ENCODE data around the gene NCKIPSD.
A peak's percentile ranks its signal among the peaks of the same experiment; 100 is the strongest.

Gene NCKIPSD

GRCh38 chr3:48635222-48636021 lies 50.3 kb downstream of the NCKIPSD start, which contains the start of gene SLC26A6 (continued):
- TF ChIP-seq ZNF558 (tag by site-specific recombination; IDR thresholded peaks at IDR 0.05) (no peak), ZNF16 (tag by site-specific recombination; IDR thresholded peaks at IDR 0.05; ENCODE audit: low read depth) (no peak), GFI1B (tag by site-specific recombination; IDR thresholded peaks at IDR 0.05) (no peak), ZNF23 (tag by site-specific recombination; IDR thresholded peaks at IDR 0.05; ENCODE audit: borderline replicate concordance) (no peak), ZNF571 (tag by site-specific recombination; IDR thresholded peaks at IDR 0.05) (no peak), ZNF214 (tag by site-specific recombination; IDR thresholded peaks at IDR 0.05; ENCODE audit: borderline replicate concordance) (no peak), ZNF837 (tag by site-specific recombination; IDR thresholded peaks at IDR 0.05) (no peak), PRDM4 (tag by site-specific recombination; IDR thresholded peaks at IDR 0.05) (no peak), ZNF488 (tag by site-specific recombination; IDR thresholded peaks at IDR 0.05) (no peak), EGR2 (tag by site-specific recombination; IDR thresholded peaks at IDR 0.05; ENCODE audit: low read depth) (no peak), ZNF148 (tag by site-specific recombination; IDR thresholded peaks at IDR 0.05; ENCODE audit: borderline replicate concordance) (no peak), ZNF184 (tag by site-specific recombination; IDR thresholded peaks at IDR 0.05) (no peak), ZEB2 (tag by site-specific recombination; IDR thresholded peaks at IDR 0.05) (peak; percentile 76), ZNF529 (tag by site-specific recombination; IDR thresholded peaks at IDR 0.05; ENCODE audit: insufficient replicate concordance) (no peak), ZNF169 (tag by site-specific recombination; IDR thresholded peaks at IDR 0.05) (no peak), ZNF366 (tag by site-specific recombination; conservative IDR thresholded peaks at IDR 0.05) (no peak), REPIN1 (tag by site-specific recombination; IDR thresholded peaks at IDR 0.05; ENCODE audit: low read depth) (no peak), ZNF423 (tag by site-specific recombination; IDR thresholded peaks at IDR 0.05) (no peak), ZNF514 (tag by site-specific recombination; IDR thresholded peaks at IDR 0.05) (no peak), ZNF140 (tag by site-specific recombination; IDR thresholded peaks at IDR 0.05) (no peak), ZNF521 (tag by site-specific recombination; IDR thresholded peaks at IDR 0.05) (no peak), HIC1 (tag by site-specific recombination; IDR thresholded peaks at IDR 0.05) (no peak), ZNF561 (tag by site-specific recombination; IDR thresholded peaks at IDR 0.05; ENCODE audit: borderline replicate concordance) (peak; percentile 52), ZBTB17 (tag by site-specific recombination; IDR thresholded peaks at IDR 0.05) (peak; percentile 69), KLF17 (tag by site-specific recombination; IDR thresholded peaks at IDR 0.05) (no peak; the same call in 1 of the 2 replicates), SP3 (tag by site-specific recombination; IDR thresholded peaks at IDR 0.05) (peak; percentile 59), ZNF280D (tag by site-specific recombination; IDR thresholded peaks at IDR 0.05) (no peak), ZNF433 (tag by site-specific recombination; IDR thresholded peaks at IDR 0.05; ENCODE audit: low read depth) (no peak)

All from HEK293 (cell line).